Subcutaneous abdominal adipose tissue (tissue), 5 donors: ENCODE results near the gene RALB.

Experiments used
- H3K27ac ChIP-seq: one replicate; pipeline ENCODE4 v1.7.0; 2013; ENCODE audit warnings: low read depth, mild to moderate bottlenecking, inconsistent platforms, low read length, moderate library complexity
- H3K27me3 ChIP-seq, 5 donors: one replicate each; pipeline ENCODE4 v1.7.0; 2013; ENCODE audit warnings: low read length in 5 of 5, inconsistent platforms in 1 of 5; ENCODE audit not compliant: control insufficient read depth in 5 of 5, insufficient read depth in 4 of 5
- H3K36me3 ChIP-seq, 5 donors: one replicate each; pipeline ENCODE4 v1.7.0; 2013; ENCODE audit warnings: low read length in 5 of 5; ENCODE audit not compliant: control insufficient read depth in 5 of 5, insufficient read depth in 5 of 5
- H3K4me1 ChIP-seq, 5 donors: one replicate each; pipeline ENCODE4 v1.7.0; 2013; ENCODE audit warnings: low read length in 5 of 5, mild to moderate bottlenecking in 3 of 5, moderate library complexity in 1 of 5; ENCODE audit not compliant: control insufficient read depth in 5 of 5, insufficient read depth in 5 of 5
- H3K4me3 ChIP-seq, 5 donors: one replicate each; pipeline ENCODE4 v1.7.0; 2013; ENCODE audit warnings: low read length in 5 of 5, low read depth in 1 of 5
- H3K9ac ChIP-seq, 5 donors: one replicate each; pipeline ENCODE4 v1.7.0; 2013; ENCODE audit warnings: low read length in 5 of 5, mild to moderate bottlenecking in 4 of 5, moderate library complexity in 3 of 5
- H3K9me3 ChIP-seq, 5 donors: one replicate each; pipeline ENCODE4 v1.7.0; 2013; ENCODE audit warnings: low read length in 5 of 5; ENCODE audit not compliant: control insufficient read depth in 5 of 5
- donor health status: healthy.
- donor health status: healthy.
- donor health status: healthy.
- donor health status: healthy.
- donor health status: healthy.

RALB gene

DNA sequence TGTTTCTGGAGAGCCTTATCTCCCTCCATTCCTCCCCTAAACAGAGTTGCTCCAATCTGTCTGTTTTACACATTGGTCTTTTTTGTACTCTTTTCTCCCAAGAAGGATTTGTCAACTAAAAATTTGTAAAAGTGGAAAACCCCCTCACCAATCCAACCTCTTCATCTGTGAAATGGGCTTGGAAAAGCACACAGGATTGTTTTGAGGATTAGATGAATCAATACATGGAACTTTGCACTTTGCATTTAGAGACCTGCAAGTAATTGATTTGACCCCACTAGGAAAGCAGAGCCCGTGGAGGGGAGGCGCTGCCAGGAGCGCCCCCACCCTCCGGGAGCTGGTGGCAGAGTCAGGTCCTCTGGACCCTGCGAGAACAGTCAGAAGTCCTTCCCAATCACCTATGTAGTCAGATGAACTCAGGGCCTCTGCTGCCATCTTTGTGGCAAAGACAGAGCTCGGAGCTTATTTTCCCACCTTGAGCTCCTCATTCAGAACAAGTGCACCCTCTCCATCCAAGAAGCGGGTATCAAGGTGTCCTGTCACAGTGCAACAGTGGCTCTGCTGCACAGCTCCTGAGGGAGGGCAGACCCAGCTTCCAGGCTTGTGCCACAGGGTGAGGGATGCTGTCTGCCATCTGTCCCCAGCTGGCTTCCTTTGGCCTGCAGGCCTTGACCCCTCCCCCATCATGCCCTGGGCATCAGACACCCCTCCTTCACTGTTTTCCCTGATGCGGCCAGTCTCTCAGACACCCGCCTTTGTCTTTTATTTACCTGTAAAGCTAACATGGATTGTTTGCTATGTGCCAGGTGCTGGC lies 27.7 kb upstream of the RALB start:
- peak overlapping the region in 1 of 5 donors; percentile 83 for H3K9ac ChIP-seq
- H3K9me3 ChIP-seq, result no peaks in the 10 kb centered on the region
- H3K4me3 ChIP-seq, result no peak overlapping the region
- H3K4me1 ChIP-seq, result peaks cover 5 to 31% (median 27%) of the 10 kb centered on the region in 5 donors
- H3K27me3 ChIP-seq, result no peaks in the 10 kb centered on the region
- no peak overlapping the region for H3K27ac ChIP-seq
- H3K36me3 ChIP-seq, result peaks cover 0 to 9% (median under 1%) of the 10 kb centered on the region in 5 donors

DNA sequence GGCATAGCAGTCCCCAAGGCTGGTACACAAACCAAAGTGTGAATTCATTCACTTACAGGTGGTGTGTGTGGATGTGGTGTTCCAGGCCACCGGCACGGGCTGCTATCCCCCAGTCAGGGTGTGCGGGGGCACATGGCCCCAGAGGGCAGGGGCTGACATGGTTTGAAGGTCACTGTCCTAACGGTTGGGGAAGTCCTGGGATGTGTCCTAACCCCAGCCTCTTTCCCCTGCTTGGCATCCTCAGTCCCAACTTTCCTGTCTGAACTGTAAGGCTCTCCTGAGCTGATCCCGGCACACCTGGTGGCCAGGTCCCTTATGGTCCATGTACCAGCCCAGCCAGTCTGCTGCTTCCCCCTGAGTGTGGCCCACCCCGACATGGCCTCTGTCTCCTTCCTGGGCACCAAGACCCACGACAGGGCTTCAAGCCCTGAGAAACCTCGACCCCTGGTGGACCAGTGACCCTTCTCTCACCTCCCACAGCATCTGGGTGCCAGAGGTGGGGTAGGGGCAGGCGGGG lies 27.0 kb upstream of the RALB start:
- no peaks in the 10 kb centered on the region for H3K9me3 ChIP-seq
- H3K4me1 ChIP-seq, result peaks cover 5 to 31% (median 26%) of the 10 kb centered on the region in 5 donors
- H3K27me3 ChIP-seq, result no peaks in the 10 kb centered on the region
- no peak overlapping the region for H3K27ac ChIP-seq
- no peak overlapping the region for H3K9ac ChIP-seq
- peaks cover 0 to 2% (median 0%) of the 10 kb centered on the region in 5 donors for H3K36me3 ChIP-seq
- no peak overlapping the region for H3K4me3 ChIP-seq

DNA sequence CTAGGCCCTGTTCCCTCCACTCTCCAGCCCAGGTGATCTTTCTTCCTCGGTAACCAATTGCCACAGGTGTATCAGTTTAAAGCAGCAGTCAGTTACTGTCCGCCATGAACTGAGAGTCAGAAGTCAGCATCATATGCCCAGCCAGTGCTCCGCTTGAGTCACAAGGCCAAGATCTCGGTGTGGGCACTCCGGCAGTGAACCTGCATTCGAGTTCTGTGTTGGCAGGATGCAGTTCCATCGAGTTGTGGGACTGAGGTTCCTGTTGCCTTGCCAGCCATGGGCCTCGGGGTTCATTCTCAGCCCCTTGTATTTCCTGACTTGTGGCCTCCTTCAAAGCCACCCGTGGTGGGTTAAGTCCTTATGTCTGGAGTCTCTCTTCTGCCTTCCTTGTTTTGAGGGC lies 26.3 kb upstream of the RALB start:
- H3K36me3 ChIP-seq, result no peaks in the 10 kb centered on the region
- no peaks in the 10 kb centered on the region for H3K27me3 ChIP-seq
- no peak overlapping the region for H3K9ac ChIP-seq
- H3K4me1 ChIP-seq, result peaks cover 5 to 31% (median 26%) of the 10 kb centered on the region in 5 donors
- no peaks in the 10 kb centered on the region for H3K9me3 ChIP-seq
- H3K4me3 ChIP-seq, result no peak overlapping the region
- H3K27ac ChIP-seq, result no peak overlapping the region

DNA sequence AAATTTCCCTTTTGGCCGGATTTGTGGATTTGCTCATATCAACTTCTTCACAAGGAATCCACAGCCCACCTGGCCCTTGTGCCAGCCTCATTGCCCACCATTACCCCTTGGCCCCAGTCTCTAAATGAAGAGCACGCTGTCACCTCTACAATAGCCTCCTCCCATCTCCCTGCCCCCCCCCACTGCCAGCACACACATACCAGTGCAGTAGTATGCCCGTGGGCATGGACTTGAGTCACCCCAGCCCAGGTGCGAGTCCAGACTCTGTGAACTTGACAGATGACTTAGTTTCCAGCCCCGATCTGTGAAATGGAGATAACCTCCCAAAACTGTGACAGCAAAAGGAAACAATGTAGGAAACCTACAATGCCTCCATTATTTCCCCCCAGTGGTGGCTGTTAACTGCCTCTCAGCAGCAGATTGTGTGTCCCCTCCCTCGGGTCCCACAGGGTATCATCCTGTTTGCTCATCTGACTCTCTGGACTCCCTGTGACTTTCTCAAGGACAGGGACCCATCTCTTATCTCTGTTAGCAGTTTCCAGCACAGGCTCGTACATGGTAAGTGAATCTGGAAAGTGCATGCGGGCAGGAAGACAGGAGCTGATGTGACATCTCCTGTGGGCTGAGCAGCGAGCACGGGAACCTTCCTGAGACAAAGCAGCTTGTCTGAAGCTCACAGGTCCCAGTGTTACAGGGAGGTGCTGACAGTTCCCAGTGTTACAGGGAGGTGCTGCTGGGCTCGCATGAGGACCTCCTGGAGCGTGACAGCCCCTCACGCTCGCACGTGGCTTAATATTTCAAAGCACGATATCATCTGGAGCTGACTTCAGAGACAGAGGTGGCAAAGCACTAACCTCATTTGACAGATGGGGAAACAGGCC lies 25.3 kb upstream of the RALB start:
- Histone ChIP-seq H3K36me3 (no peaks in the 10 kb centered on the region), H3K4me1 (peaks cover 2 to 33% (median 23%) of the 10 kb centered on the region in 5 donors), H3K4me3 (no peak overlapping the region), H3K9me3 (no peaks in the 10 kb centered on the region), H3K9ac (no peak overlapping the region), H3K27ac (no peak overlapping the region), H3K27me3 (no peaks in the 10 kb centered on the region)

DNA sequence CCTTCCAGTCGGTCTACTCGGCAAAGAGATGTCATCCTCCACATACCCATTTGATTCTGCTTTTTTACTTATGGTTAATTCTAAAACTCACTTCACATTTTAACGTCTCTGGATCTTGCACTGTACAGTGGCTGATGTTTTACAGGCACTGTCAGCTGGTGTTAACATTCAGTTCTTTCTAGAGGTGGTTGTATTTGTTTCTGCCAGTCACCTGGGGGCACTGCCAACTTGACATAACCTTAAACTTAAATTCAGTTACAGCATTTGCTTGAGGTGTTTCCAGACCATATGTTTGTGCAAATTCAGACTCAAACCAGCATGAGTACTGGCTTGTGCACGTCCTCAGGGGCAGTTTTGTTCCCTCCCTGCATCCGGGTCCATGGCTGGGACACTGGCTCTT lies 24.1 kb upstream of the RALB start:
- Histone ChIP-seq H3K9me3 (no peaks in the 10 kb centered on the region), H3K4me1 (peaks cover 0 to 33% (median 21%) of the 10 kb centered on the region in 5 donors), H3K9ac (no peak overlapping the region), H3K36me3 (no peaks in the 10 kb centered on the region), H3K27ac (no peak overlapping the region), H3K4me3 (no peak overlapping the region), H3K27me3 (no peaks in the 10 kb centered on the region)

DNA sequence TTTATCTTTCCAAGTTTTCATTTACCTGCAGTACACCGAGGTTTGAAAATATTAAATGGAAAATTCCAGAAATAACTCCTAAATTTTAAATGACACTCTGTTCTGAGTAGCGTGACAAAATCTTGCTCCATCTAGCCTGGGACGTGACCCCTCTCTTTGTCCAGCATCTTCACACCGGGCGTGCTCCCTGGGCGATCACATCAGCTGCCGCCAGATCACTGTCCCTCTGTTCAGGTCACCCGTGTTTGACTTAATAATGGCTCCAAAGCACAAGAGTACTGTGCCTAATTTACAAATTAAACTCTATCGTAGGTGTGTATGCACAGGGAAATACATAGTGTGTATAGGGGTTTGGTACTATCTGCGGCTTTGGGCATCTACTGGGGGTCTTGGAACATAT lies 23.3 kb upstream of the RALB start:
- Histone ChIP-seq H3K4me3 (no peak overlapping the region), H3K27me3 (no peaks in the 10 kb centered on the region), H3K36me3 (no peaks in the 10 kb centered on the region), H3K9ac (no peak overlapping the region), H3K4me1 (peaks cover 0 to 25% (median 13%) of the 10 kb centered on the region in 5 donors), H3K27ac (no peak overlapping the region), H3K9me3 (no peaks in the 10 kb centered on the region)

DNA sequence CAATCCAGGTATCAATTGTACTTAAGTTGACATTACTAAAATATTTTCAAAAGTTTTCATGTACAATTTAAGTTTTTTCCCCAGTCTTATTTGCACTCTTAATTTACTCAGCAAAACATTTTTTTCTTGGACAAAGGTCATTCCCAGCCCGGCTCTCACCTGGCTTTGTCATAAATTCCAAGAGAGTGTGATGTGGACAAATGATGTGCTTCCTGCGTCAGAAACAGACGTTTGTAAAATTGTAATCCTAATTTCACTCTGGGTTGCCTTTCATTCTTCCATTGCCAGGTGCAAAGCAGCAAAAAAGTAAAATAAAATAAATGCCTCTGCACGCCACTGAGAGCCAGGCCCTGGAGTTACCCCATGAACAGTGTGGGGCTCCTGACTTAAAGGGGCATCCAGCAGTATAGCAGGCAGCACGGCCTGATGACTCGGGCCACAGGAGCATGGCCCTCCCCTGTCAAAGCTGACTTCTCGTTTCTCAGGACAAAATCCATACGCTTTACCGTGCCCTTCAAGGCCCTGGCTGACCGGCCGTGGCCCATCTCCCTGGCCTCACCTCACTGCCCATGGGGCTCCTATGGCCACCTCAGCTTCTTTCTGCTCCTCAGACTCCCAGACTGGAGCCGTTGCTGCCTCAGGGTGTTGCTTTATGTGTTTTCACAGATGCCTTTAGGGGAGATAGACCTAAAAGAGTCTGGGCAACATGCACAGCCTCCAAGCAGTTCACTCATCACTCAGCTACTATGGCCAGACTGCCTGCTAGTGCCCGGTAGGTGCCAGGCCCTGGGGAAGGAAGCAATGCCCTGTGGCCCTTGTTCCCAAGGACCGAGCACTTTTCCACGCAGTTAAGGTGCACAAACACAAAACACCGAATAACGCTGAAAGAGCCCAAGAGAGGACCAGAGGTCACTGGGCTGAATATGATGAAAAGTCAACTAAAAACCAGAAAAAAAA lies 21.9 kb upstream of the RALB start:
- Histone ChIP-seq H3K9me3 (no peaks in the 10 kb centered on the region), H3K9ac (no peak overlapping the region), H3K36me3 (no peaks in the 10 kb centered on the region), H3K27ac (no peak overlapping the region), H3K4me1 (peaks cover 0 to 22% (median 13%) of the 10 kb centered on the region in 5 donors), H3K4me3 (peak overlapping the region in 2 of 5 donors; percentile 13 to 61), H3K27me3 (no peaks in the 10 kb centered on the region)

DNA sequence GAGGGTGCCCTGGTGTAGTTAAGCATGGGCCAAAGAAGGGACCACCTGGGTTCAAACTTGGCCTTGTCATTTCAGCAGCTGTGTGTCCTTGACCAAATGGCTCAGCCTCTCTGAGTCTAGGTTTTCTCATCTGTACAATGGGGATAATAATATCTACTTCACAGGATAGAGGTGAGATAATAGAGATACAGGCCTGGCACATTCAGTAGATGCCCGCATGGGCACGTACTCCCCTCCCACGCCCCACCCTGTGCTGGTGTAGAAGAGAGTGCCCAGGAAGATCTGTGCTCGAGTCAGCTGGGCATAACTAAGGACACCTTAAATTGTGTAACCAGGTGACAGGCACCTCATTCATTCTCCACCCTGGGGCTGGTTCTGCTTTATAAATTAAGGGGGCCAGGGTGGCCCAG lies 21.1 kb upstream of the RALB start:
- Histone ChIP-seq H3K27me3 (no peaks in the 10 kb centered on the region), H3K36me3 (no peaks in the 10 kb centered on the region), H3K27ac (no peak overlapping the region), H3K4me1 (peaks cover 0 to 22% (median 13%) of the 10 kb centered on the region in 5 donors), H3K9ac (peak overlapping the region; percentile 70 to 81 (median 74)), H3K9me3 (no peaks in the 10 kb centered on the region), H3K4me3 (peak overlapping the region; percentile 61 to 82 (median 71))

DNA sequence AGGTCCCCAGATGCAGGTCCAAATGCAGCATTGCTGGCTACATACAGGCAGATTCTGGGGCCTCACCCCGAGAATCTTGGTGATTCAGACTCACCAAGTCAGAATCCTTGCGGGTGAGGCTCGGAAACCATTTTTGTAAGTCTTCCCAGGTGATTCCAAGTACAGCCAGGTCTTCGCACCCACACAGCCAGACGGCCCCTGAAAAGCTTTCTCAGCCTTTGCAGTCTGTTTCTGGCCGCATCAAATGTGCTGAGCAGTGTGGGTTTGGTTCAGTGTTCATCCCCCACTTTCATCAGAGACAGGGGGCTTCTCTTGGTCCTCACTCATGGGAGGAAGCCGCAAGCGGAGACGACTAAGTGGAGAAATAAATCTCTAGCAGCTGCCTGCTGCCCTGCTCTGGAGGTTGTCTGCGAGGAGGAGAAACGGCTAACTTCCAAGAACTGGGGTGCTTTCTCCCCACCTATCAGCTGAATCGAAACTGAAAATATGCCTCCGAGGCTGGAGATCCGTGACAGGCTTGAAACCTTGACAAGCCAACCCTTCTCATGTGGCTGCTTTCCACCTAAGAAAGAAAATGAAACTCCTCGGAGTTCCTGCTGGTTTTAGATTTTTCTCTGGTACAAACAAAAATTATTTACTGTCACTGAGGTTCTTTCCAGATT lies 20.5 kb upstream of the RALB start:
- peaks cover 0 to 22% (median 13%) of the 10 kb centered on the region in 5 donors for H3K4me1 ChIP-seq
- H3K9me3 ChIP-seq, result no peaks in the 10 kb centered on the region

More for the DNA sequence above, 20.5 kb upstream of the RALB start:
- Histone ChIP-seq H3K27me3 (no peaks in the 10 kb centered on the region), H3K9ac (peak overlapping the region; percentile 70 to 81 (median 74)), H3K36me3 (no peaks in the 10 kb centered on the region), H3K4me3 (peak overlapping the region; percentile 61 to 82 (median 71)), H3K27ac (peak overlapping the region; percentile 27)
